Endometrial microvascular endothelial cells (primary cell): ENCODE measurements around the gene RAI2. TPM values are rescaled to one million over a fixed set of nuclear protein-coding genes. Genes with fewer than 3 reads are reported as not detected.

Source experiments
- total RNA-seq: library from RNA; depleted of rRNA; stranded (reverse); fragments of >200 nt; gene quantifications from one replicate; pipeline ENCODE4 v1.2.3, GENCODE V29; 2015; ENCODE audit errors: inconsistent ontology term

The RAI2 gene
- total RNA-seq, 1 donor from 2014 or later: 1.3 TPM

Other genes with a start within 250 kb of the RAI2 start
- gene SCML1, start 123.8 kb downstream of the RAI2 start, total RNA-seq: 11.1 TPM